GM12878 (cell line): ENCODE results near the gene BEAN1. TPM values are rescaled to one million over a fixed set of nuclear protein-coding genes. Genes with fewer than 3 reads are reported as not detected.

Source experiments
- ATAC-seq: fragments of 200-7000 bp; cut with Tn5 transposase; 3 replicates; pipeline ENCODE4 v1.9.1; 2020; ENCODE audit warnings: mild to moderate bottlenecking, moderate library complexity
- BruUV-seq: library from RNA; stranded (reverse); fragments of 400-500 nt; replicated peaks from 2 replicates; lab custom pipeline; 2021; lab: Mats Ljungman, UMichigan
- CTCF ChIA-PET: fragments of 300-600 bp; sonication (Branson Sonifier 250); formaldehyde crosslinking; extraction: SDS; loops from one replicate; lab custom pipeline; 2021; ENCODE audit warnings: inconsistent platforms; lab: Yijun Ruan, JAX
- POLR2A ChIA-PET: fragments of 350-600 bp; formaldehyde crosslinking; extraction: SDS; loops from one replicate; lab custom pipeline; 2021; ENCODE audit warnings: inconsistent platforms; lab: Charles Lee
- RAD21 ChIA-PET: fragments of 300-600 bp; sonication (Branson Sonifier 250); formaldehyde crosslinking; loops from one replicate; lab custom pipeline; 2023; ENCODE audit warnings: antibody characterized with exemption; ENCODE audit not compliant: unreplicated experiment; lab: Charles Lee
- SMC1A ChIA-PET: fragments of 300-600 bp; sonication (Branson Sonifier 250); formaldehyde crosslinking; loops from one replicate; lab custom pipeline; 2023; ENCODE audit not compliant: unreplicated experiment, uncharacterized antibody; lab: Charles Lee
- DNase-seq: peaks from one replicate; pipeline ENCODE4 v3.0.0-alpha.2; 2011; ENCODE audit warnings: low read depth, low spot score
- FAIRE-seq: peaks from 3 replicates; lab custom pipeline; 2011; peaks lifted over from hg19 to GRCh38; lab: Jason Lieb, UNC
- H2AFZ ChIP-seq: 2 replicates; pipeline ENCODE4 v1.6.0; 2011; ENCODE audit warnings: low read depth, low read length, control low read depth; ENCODE audit not compliant: control insufficient read depth
- H3K27ac ChIP-seq: 2 replicates; pipeline ENCODE4 v1.5.1; 2011; ENCODE audit warnings: control low read depth; ENCODE audit not compliant: control insufficient read depth, insufficient read depth
- H3K27me3 ChIP-seq, 2 experiments: replicated peaks in 1 of 2; 2 replicates each; pipeline versions ENCODE4 v1.6.0 to v1.6.1; 2011; ENCODE audit warnings: low read length in 1 of 2; ENCODE audit not compliant: control insufficient read depth in 2 of 2, insufficient read depth in 2 of 2
- H3K36me3 ChIP-seq, 2 experiments: 2 replicates each; pipeline ENCODE4 v1.5.1; 2011; ENCODE audit warnings: low read length in 1 of 2; ENCODE audit not compliant: control insufficient read depth in 2 of 2, insufficient read depth in 2 of 2
- H3K4me1 ChIP-seq: 2 replicates; pipeline ENCODE4 v1.6.1; 2011; ENCODE audit warnings: mild to moderate bottlenecking, low read length, moderate library complexity, mixed read lengths; ENCODE audit not compliant: control insufficient read depth, insufficient read depth
- H3K4me2 ChIP-seq: 2 replicates; pipeline ENCODE4 v1.6.0; 2011; ENCODE audit warnings: control low read depth; ENCODE audit not compliant: control insufficient read depth, insufficient read depth
- H3K4me3 ChIP-seq: fragments of 200-600 bp; sonication (generic); 2 replicates; pipeline ENCODE4 v1.5.1; 2016
- H3K79me2 ChIP-seq: 2 replicates; pipeline ENCODE4 v1.6.0; 2011; ENCODE audit warnings: low read length; ENCODE audit not compliant: control insufficient read depth, insufficient read depth
- H3K9ac ChIP-seq: 2 replicates; pipeline ENCODE4 v1.8.0; 2011; ENCODE audit warnings: low read length, control low read depth, mixed read lengths; ENCODE audit not compliant: control insufficient read depth, insufficient read depth
- H3K9me3 ChIP-seq: replicated peaks from 3 replicates; pipeline ENCODE4 v1.5.1; 2011; ENCODE audit warnings: mild to moderate bottlenecking, low read length; ENCODE audit not compliant: control insufficient read depth, insufficient read depth
- H4K20me1 ChIP-seq: 2 replicates; pipeline ENCODE4 v1.6.0; 2011; ENCODE audit not compliant: control insufficient read depth, insufficient read depth
- BACH1 ChIP-seq: fragments of 450-650 bp; IDR thresholded peaks from 2 replicates; pipeline ENCODE4 v1.6.1; 2017; ENCODE audit warnings: mild to moderate bottlenecking, borderline replicate concordance
- BMI1 ChIP-seq: fragments of 450-650 bp; IDR thresholded peaks from 2 replicates; pipeline ENCODE4 v1.6.1; 2016; ENCODE audit warnings: mild to moderate bottlenecking, moderate library complexity, borderline replicate concordance
- CEBPB ChIP-seq, 2 experiments: fragments of 150-350 bp in 1 of 2; IDR thresholded peaks; 2 replicates each; pipeline ENCODE4 v1.6.1; 2012 to 2014; ENCODE audit warnings: low read depth in 2 of 2, low read length in 2 of 2, borderline replicate concordance in 1 of 2, inconsistent platforms in 1 of 2
- DPF2 ChIP-seq: fragments of 450-650 bp; IDR thresholded peaks from 2 replicates; pipeline ENCODE4 v1.6.1; 2017; ENCODE audit warnings: mild to moderate bottlenecking
- ESRRA ChIP-seq: IDR thresholded peaks from 2 replicates; pipeline ENCODE4 v1.6.1; 2012; ENCODE audit warnings: mild to moderate bottlenecking, low read length, improper control_type of control experiment
- MEF2A ChIP-seq: IDR thresholded peaks from 2 replicates; pipeline ENCODE4 v1.6.1; 2011; ENCODE audit warnings: low read depth, mild to moderate bottlenecking, low read length, moderate library complexity; ENCODE audit not compliant: insufficient read depth
- NR2C2 ChIP-seq: IDR thresholded peaks from 2 replicates; pipeline ENCODE4 v1.6.1; 2011; ENCODE audit warnings: borderline replicate concordance, low read depth; ENCODE audit not compliant: control insufficient read depth, insufficient read length
- PAX5 ChIP-seq: IDR thresholded peaks from 2 replicates; pipeline ENCODE4 v1.6.1; 2011; ENCODE audit warnings: low read depth, low read length, borderline replicate concordance
- RELA ChIP-seq: fragments of 450-650 bp; IDR thresholded peaks from 2 replicates; pipeline ENCODE4 v1.8.0; 2014; ENCODE audit warnings: borderline replicate concordance; ENCODE audit not compliant: partially characterized antibody
- REST ChIP-seq: IDR thresholded peaks from 2 replicates; pipeline ENCODE4 v1.6.1; 2012; ENCODE audit warnings: mild to moderate bottlenecking, low read depth, low read length
- SKIL ChIP-seq: fragments of 450-650 bp; IDR thresholded peaks from 2 replicates; pipeline ENCODE4 v1.6.1; 2017; ENCODE audit warnings: mild to moderate bottlenecking, low read depth, inconsistent platforms; ENCODE audit not compliant: poor library complexity, severe bottlenecking
- YY1 ChIP-seq: IDR thresholded peaks from 2 replicates; pipeline ENCODE4 v1.6.1; 2011; ENCODE audit warnings: low read depth, mild to moderate bottlenecking, low read length
- ZNF24 ChIP-seq: fragments of 450-650 bp; IDR thresholded peaks from 2 replicates; pipeline ENCODE4 v1.6.1; 2017; ENCODE audit warnings: antibody characterized with exemption, mild to moderate bottlenecking
- WGBS: methylation state at CpG from one replicate; pipeline ENCODE4 v1.1.6; 2016; ENCODE audit warnings: low lambda C conversion rate; ENCODE audit not compliant: insufficient replicate concordance, insufficient coverage; ENCODE audit errors: missing lambda C conversion rate; 5-methylcytosine and 5-hydroxymethylcytosine counted together
- in situ Hi-C: fragments of 300-500 bp; cut with MboI; formaldehyde crosslinking; loops from 9 replicates; pipeline ENCODE4 v1.14.3; 2018; ENCODE audit warnings: mixed read lengths
- intact Hi-C: fragments of 100-400 bp; cut with micrococcal nuclease; formaldehyde crosslinking; loops from one replicate; pipeline ENCODE4 v1.14.2; 2022; ENCODE audit not compliant: unreplicated experiment
- polyA plus RNA-seq, 11 experiments: library from polyadenylated mRNA; depleted of rRNA in 4 of 11; unstranded in 6 of 11; stranded (reverse) in 5 of 11; fragments of >200 nt; fragmentation: Nextera tagmentation in 4 of 11; fragmentation: Illumina TruSeq in 1 of 11; extraction: Ambion mirVana in 4 of 11; extraction: Trizol in 1 of 11; gene quantifications; 1 replicate in 1 of 11; 2 replicates in 10 of 11; pipeline versions ENCODE4 v1.2.1 to v1.2.3, GENCODE V29; 2011 to 2016; ENCODE audit warnings: inconsistent platforms in 2 of 11, missing spikeins in 2 of 11, low read depth in 1 of 11
- total RNA-seq, 4 experiments: library from RNA; depleted of rRNA in 3 of 4; stranded (reverse); fragments of >200 nt in 3 of 4; fragmentation: Illumina TruSeq in 1 of 4; extraction: Trizol in 1 of 4; gene quantifications; 2 replicates each; pipeline versions ENCODE4 v1.2.1 to v1.2.3, GENCODE V29; 2013 to 2021

The BEAN1 gene
- total and polyA plus RNA-seq, 10 of the 15 experiments (the other 5 are each of a cell fraction or from before 2014, with no cell fraction given), result not detected

GRCh38 chr16:66487580-66488275 is 60.6 kb downstream of the BEAN1 start:
- Histone ChIP-seq H3K4me3 (no peak overlapping the region), H4K20me1 (no peaks in the 10 kb centered on the region), H3K79me2 (no peaks in the 10 kb centered on the region), H3K36me3 (no peaks in the 10 kb centered on the region), H2AFZ (no peak overlapping the region), H3K4me1 (peaks cover 5% of the 10 kb centered on the region), H3K9ac (no peak overlapping the region)
- no peak for DNase-seq
- RAD21 ChIA-PET, result interaction anchor here (0.8 to 1.8 kb wide), 4 partner anchors 12 to 130 kb away, joined by 3 to 5 read pairs (median 4); no protein-coding TSS in a partner anchor
- POLR2A ChIA-PET, result interaction anchor here (0.5 to 1.2 kb wide), 3 partner anchors 18 to 77 kb away, joined by 3 to 9 read pairs (median 3); no protein-coding TSS in a partner anchor
- CTCF ChIA-PET, result interaction anchor here (0.7 to 10.4 kb wide), 8 partner anchors 21 to 136 kb away, joined by 3 to 118 read pairs (median 3); no protein-coding TSS in a partner anchor
- whole genome bisulfite sequencing, result 20% methylated on average over 5 of the region's 5 CpGs
- no peak for FAIRE-seq
- intact Hi-C loops, result no loop called here
- in situ Hi-C loops, result no loop called here
- no peak for TF ChIP-seq DPF2
- TF ChIP-seq BMI1, result no peak
- TF ChIP-seq REST, result no peak
- no peak for TF ChIP-seq BACH1
- no peak for TF ChIP-seq YY1
- no peak for TF ChIP-seq NR2C2
- TF ChIP-seq ZNF24, result no peak
- no peak for TF ChIP-seq RELA
- no peak for TF ChIP-seq CEBPB (IDR thresholded peaks at IDR 0.05; ENCODE audit: borderline replicate concordance in 1 of 2, low read depth in 2 of 2, low read length in 2 of 2)
- no peak for TF ChIP-seq PAX5
- no peak for TF ChIP-seq ESRRA
- TF ChIP-seq SKIL, result no peak
- TF ChIP-seq MEF2A, result no peak
- TF ChIP-seq, all 136 proteins: peak for 0
- SMC1A ChIA-PET, result interaction anchor here (0.9 to 1.4 kb wide), 4 partner anchors 25 to 119 kb away, joined by 3 to 6 read pairs (median 4); no protein-coding TSS in a partner anchor
- H3K9me3 ChIP-seq, result no peaks in the 10 kb centered on the region
- H3K4me2 ChIP-seq, result no peak overlapping the region
- BruUV-seq, result no TSS peak
- no peaks in the 10 kb centered on the region; a peak in 1 of 4 replicates for H3K27me3 ChIP-seq
- ATAC-seq, result no peak
- no peak overlapping the region for H3K27ac ChIP-seq
